Liver (tissue), 9 donors: ENCODE results near the gene CLCNKB. TPM values are rescaled to one million over a fixed set of nuclear protein-coding genes. Genes with fewer than 3 reads are reported as not detected.

Source experiments
- DNase-seq: peaks from one replicate; pipeline ENCODE4 v3.0.0-alpha.2; 2017; ENCODE audit warnings: low spot score
- H3K27ac ChIP-seq, 2 donors: one replicate each; pipeline ENCODE4 v1.7.0; 2013; ENCODE audit warnings: inconsistent platforms in 2 of 2, low read length in 2 of 2, control low read depth in 1 of 2, low read depth in 1 of 2, mild to moderate bottlenecking in 1 of 2
- H3K27me3 ChIP-seq, 4 donors: one replicate each; pipeline versions ENCODE4 v1.6.1 to v1.7.0; 2013; ENCODE audit warnings: low read length in 3 of 4, inconsistent platforms in 1 of 4, mild to moderate bottlenecking in 1 of 4, moderate library complexity in 1 of 4; ENCODE audit not compliant: control insufficient read depth in 4 of 4, insufficient read depth in 4 of 4
- H3K36me3 ChIP-seq, 4 donors: one replicate each; pipeline versions ENCODE4 v1.6.1 to v1.7.0; 2013; ENCODE audit warnings: low read length in 3 of 4, mild to moderate bottlenecking in 3 of 4, low read depth in 1 of 4, moderate library complexity in 1 of 4; ENCODE audit not compliant: control insufficient read depth in 4 of 4, insufficient read depth in 3 of 4
- H3K4me1 ChIP-seq, 4 donors: one replicate each; pipeline versions ENCODE4 v1.6.1 to v1.7.0; 2013; ENCODE audit warnings: low read length in 3 of 4, mild to moderate bottlenecking in 3 of 4, moderate library complexity in 1 of 4; ENCODE audit not compliant: control insufficient read depth in 4 of 4, insufficient read depth in 4 of 4
- H3K4me3 ChIP-seq, 3 donors: one replicate each; pipeline versions ENCODE4 v1.6.1 to v1.7.0; 2013; ENCODE audit warnings: low read length in 3 of 3, control low read depth in 1 of 3, low read depth in 1 of 3, mild to moderate bottlenecking in 1 of 3
- H3K9ac ChIP-seq, 2 donors: one replicate each; pipeline ENCODE4 v1.7.0; 2013; ENCODE audit warnings: low read length in 2 of 2, mild to moderate bottlenecking in 2 of 2, moderate library complexity in 2 of 2, control low read depth in 1 of 2, low read depth in 1 of 2
- H3K9me3 ChIP-seq, 4 donors: one replicate each; pipeline versions ENCODE4 v1.6.1 to v1.7.0; 2013; ENCODE audit warnings: low read length in 3 of 4; ENCODE audit not compliant: control insufficient read depth in 4 of 4
- CTCF ChIP-seq: fragments of 150-350 bp; IDR thresholded peaks from 2 replicates; pipeline ENCODE4 v1.5.1; 2017; ENCODE audit warnings: improper control_type of control experiment, low read depth, low read length; ENCODE audit not compliant: missing input control
- HNF4A ChIP-seq, 2 donors: conservative IDR thresholded peaks; 2 replicates each; pipeline ENCODE4 v1.6.1; 2016; ENCODE audit warnings: antibody characterized with exemption in 2 of 2, mild to moderate bottlenecking in 2 of 2
- HNF4G ChIP-seq: IDR thresholded peaks from 2 replicates; pipeline ENCODE4 v1.6.1; 2016; ENCODE audit warnings: antibody characterized with exemption
- MAX ChIP-seq: IDR thresholded peaks from 2 replicates; pipeline ENCODE4 v1.6.1; 2016; ENCODE audit warnings: antibody characterized with exemption
- NR2F2 ChIP-seq: IDR thresholded peaks from 2 replicates; pipeline ENCODE4 v1.6.1; 2016; ENCODE audit warnings: antibody characterized with exemption
- TAF1 ChIP-seq: conservative IDR thresholded peaks from 2 replicates; pipeline ENCODE4 v1.6.1; 2016; ENCODE audit warnings: antibody characterized with exemption, mild to moderate bottlenecking
- whole genome bisulfite sequencing: extraction: QIAGEN DNeasy Blood & Tissue Kit; methylation state at CpG from one replicate; pipeline ENCODE4 v1.1.7; 2013; 5-methylcytosine and 5-hydroxymethylcytosine counted together
- polyA plus RNA-seq, 2 donors: library from polyadenylated mRNA; stranded (reverse) in 1 of 2; unstranded in 1 of 2; fragments of 200-250 nt in 1 of 2; fragments of >200 nt in 1 of 2; fragmentation: Nextera tagmentation in 1 of 2; extraction: Ambion mirVana in 1 of 2; gene quantifications; one replicate each; pipeline versions ENCODE4 v1.2.1 to v1.2.3, GENCODE V29; 2013 to 2015
- total RNA-seq, 2 donors: library from RNA; depleted of rRNA; stranded (reverse); fragments of >200 nt; gene quantifications; one replicate each; pipeline ENCODE4 v1.2.3, GENCODE V29; 2014
- TF ChIP-seq, protein P1 (sequence below): IDR thresholded peaks from 2 replicates; pipeline ENCODE4 v1.6.1; 2016; ENCODE audit warnings: antibody characterized with exemption, mild to moderate bottlenecking
- TF ChIP-seq, protein P2 (sequence below): IDR thresholded peaks from 2 replicates; pipeline ENCODE4 v1.6.1; 2016; ENCODE audit warnings: antibody characterized with exemption
- donor health status: healthy.
- donor health status: healthy.
- donor health status: healthy.
- donor health status: healthy.
- donor health status: healthy.

The CLCNKB gene
- total and polyA plus RNA-seq, 4 donors: not detected

GRCh38 chr1:16009030-16009460 lies 34.5 kb upstream of the CLCNKB start (continued):
- TF ChIP-seq, protein P1, sequence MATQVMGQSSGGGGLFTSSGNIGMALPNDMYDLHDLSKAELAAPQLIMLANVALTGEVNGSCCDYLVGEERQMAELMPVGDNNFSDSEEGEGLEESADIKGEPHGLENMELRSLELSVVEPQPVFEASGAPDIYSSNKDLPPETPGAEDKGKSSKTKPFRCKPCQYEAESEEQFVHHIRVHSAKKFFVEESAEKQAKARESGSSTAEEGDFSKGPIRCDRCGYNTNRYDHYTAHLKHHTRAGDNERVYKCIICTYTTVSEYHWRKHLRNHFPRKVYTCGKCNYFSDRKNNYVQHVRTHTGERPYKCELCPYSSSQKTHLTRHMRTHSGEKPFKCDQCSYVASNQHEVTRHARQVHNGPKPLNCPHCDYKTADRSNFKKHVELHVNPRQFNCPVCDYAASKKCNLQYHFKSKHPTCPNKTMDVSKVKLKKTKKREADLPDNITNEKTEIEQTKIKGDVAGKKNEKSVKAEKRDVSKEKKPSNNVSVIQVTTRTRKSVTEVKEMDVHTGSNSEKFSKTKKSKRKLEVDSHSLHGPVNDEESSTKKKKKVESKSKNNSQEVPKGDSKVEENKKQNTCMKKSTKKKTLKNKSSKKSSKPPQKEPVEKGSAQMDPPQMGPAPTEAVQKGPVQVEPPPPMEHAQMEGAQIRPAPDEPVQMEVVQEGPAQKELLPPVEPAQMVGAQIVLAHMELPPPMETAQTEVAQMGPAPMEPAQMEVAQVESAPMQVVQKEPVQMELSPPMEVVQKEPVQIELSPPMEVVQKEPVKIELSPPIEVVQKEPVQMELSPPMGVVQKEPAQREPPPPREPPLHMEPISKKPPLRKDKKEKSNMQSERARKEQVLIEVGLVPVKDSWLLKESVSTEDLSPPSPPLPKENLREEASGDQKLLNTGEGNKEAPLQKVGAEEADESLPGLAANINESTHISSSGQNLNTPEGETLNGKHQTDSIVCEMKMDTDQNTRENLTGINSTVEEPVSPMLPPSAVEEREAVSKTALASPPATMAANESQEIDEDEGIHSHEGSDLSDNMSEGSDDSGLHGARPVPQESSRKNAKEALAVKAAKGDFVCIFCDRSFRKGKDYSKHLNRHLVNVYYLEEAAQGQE: no peak
- TF ChIP-seq NR2F2 (no peak), HNF4G (no peak), MAX (no peak)
- TF ChIP-seq, protein P2, sequence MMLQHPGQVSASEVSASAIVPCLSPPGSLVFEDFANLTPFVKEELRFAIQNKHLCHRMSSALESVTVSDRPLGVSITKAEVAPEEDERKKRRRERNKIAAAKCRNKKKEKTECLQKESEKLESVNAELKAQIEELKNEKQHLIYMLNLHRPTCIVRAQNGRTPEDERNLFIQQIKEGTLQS: no peak

- Histone ChIP-seq H3K9ac (no peak overlapping the region), H3K4me3 (no peak overlapping the region), H3K27me3 (no peaks in the 10 kb centered on the region), H3K4me1 (peaks cover 0 to 10% (median 6%) of the 10 kb centered on the region in 4 donors), H3K9me3 (no peaks in the 10 kb centered on the region), H3K36me3 (no peaks in the 10 kb centered on the region), H3K27ac (no peak overlapping the region)
- no peak for DNase-seq
- WGBS: 86% methylated on average over 11 of the region's 11 CpGs
- TF ChIP-seq TAF1 (no peak), CTCF (no peak), HNF4A (conservative IDR thresholded peaks at IDR 0.05) (no peak), MAX (no peak)
- TF ChIP-seq, protein P1: no peak
- TF ChIP-seq, protein P2: no peak
Observed at GRCh38 chr1:16009678-16010077, 33.9 kb upstream of the CLCNKB start.
